ENCODE data around the gene L3MBTL4.

DNA sequence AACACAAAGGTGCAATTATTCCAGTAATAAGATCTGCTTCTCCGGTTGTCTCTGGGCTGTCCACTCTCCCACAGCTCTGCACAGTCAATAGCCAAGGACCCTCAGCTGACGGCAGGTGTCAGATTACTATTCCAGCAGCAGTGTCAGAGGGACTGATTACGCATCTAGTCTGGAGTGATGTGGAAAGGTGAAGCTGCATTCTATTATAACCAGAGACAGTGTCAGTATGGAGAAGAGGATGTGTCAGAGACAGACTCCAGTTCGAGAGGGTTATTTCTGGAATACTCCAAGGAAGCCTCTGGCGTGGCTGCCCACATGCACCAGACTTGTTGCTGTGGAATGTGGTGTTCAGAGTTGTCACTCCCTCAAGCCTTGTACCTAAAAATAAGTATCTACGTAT lies 355.8 kb downstream of the L3MBTL4 start:
- TF ChIP-seq, protein P1, sequence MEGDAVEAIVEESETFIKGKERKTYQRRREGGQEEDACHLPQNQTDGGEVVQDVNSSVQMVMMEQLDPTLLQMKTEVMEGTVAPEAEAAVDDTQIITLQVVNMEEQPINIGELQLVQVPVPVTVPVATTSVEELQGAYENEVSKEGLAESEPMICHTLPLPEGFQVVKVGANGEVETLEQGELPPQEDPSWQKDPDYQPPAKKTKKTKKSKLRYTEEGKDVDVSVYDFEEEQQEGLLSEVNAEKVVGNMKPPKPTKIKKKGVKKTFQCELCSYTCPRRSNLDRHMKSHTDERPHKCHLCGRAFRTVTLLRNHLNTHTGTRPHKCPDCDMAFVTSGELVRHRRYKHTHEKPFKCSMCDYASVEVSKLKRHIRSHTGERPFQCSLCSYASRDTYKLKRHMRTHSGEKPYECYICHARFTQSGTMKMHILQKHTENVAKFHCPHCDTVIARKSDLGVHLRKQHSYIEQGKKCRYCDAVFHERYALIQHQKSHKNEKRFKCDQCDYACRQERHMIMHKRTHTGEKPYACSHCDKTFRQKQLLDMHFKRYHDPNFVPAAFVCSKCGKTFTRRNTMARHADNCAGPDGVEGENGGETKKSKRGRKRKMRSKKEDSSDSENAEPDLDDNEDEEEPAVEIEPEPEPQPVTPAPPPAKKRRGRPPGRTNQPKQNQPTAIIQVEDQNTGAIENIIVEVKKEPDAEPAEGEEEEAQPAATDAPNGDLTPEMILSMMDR (IDR thresholded peaks at IDR 0.05), result no peak
- TF ChIP-seq POLR2A (IDR thresholded peaks at IDR 0.05), result no peak

All from heart left ventricle (tissue), 13 donors.